Measurements from ENCODE around the gene ERC2. TPM values are rescaled to one million over a fixed set of nuclear protein-coding genes. Genes with fewer than 3 reads are reported as not detected.

Gene ERC2
- total and polyA plus RNA-seq, 8 donors, result 1.2 to 4.8 (median 2.3) TPM

GRCh38 chr3:56288258-56288657 lies 180.0 kb downstream of the ERC2 start:
- 83 to 90% methylated on average over 4 of the region's 4 CpGs for WGBS, 2 donors
- Histone ChIP-seq H3K4me1 (no peaks in the 10 kb centered on the region), H3K27ac (no peak overlapping the region), H3K27me3 (no peaks in the 10 kb centered on the region), H3K36me3 (no peaks in the 10 kb centered on the region), H3K4me3 (no peak overlapping the region), H3K9me3 (no peaks in the 10 kb centered on the region)
- intact Hi-C loops (cut with DNase I), result no loop called here
- DNase-seq, result no peak
- FAIRE-seq, result no peak
- TF ChIP-seq, protein P1, sequence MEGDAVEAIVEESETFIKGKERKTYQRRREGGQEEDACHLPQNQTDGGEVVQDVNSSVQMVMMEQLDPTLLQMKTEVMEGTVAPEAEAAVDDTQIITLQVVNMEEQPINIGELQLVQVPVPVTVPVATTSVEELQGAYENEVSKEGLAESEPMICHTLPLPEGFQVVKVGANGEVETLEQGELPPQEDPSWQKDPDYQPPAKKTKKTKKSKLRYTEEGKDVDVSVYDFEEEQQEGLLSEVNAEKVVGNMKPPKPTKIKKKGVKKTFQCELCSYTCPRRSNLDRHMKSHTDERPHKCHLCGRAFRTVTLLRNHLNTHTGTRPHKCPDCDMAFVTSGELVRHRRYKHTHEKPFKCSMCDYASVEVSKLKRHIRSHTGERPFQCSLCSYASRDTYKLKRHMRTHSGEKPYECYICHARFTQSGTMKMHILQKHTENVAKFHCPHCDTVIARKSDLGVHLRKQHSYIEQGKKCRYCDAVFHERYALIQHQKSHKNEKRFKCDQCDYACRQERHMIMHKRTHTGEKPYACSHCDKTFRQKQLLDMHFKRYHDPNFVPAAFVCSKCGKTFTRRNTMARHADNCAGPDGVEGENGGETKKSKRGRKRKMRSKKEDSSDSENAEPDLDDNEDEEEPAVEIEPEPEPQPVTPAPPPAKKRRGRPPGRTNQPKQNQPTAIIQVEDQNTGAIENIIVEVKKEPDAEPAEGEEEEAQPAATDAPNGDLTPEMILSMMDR (IDR thresholded peaks at IDR 0.05), result no peak
- ATAC-seq, result no peak

- DNase-seq (no peak), ATAC-seq (no peak), FAIRE-seq (no peak)
- Histone ChIP-seq H3K9me3 (no peaks in the 10 kb centered on the region), H3K27ac (no peak overlapping the region), H3K4me3 (no peak overlapping the region), H3K27me3 (no peaks in the 10 kb centered on the region), H3K36me3 (no peaks in the 10 kb centered on the region), H3K4me1 (no peaks in the 10 kb centered on the region)
- TF ChIP-seq, protein P1 (IDR thresholded peaks at IDR 0.05), result no peak
- intact Hi-C loops (cut with DNase I), result no loop called here
These were observed 185.9 kb downstream of the ERC2 start for GRCh38 chr3:56282341-56282740.

DNA sequence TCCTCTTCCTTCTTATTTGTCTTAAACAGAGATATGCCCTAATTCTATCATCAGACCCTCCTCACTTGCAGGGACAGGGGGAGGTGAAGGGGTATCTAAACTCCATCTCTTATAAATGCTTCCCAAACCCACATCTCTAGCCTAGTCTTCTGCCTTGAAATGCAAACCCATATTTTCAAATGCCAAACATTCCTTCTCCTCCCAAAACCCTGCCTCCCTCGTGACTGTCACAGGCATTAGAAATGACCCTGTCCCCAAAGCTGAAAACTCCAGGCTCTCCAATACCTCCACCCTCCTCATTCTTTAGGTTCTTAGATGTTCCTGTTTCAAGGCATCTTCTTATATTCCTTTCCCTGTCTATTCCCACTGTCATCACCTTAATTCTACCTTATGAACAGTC lies 191.0 kb downstream of the ERC2 start:
- ATAC-seq (no peak), FAIRE-seq (no peak), DNase-seq (no peak)
- intact Hi-C loops (cut with DNase I), result no loop called here
- WGBS, 2 donors, result 71 to 100% methylated on average over 1 of the region's 1 CpG
- Histone ChIP-seq H3K4me3 (no peak overlapping the region), H3K27ac (no peak overlapping the region), H3K9me3 (no peaks in the 10 kb centered on the region), H3K27me3 (no peaks in the 10 kb centered on the region), H3K4me1 (no peaks in the 10 kb centered on the region), H3K36me3 (no peaks in the 10 kb centered on the region)
- TF ChIP-seq, protein P1 (IDR thresholded peaks at IDR 0.05), result no peak

- FAIRE-seq (no peak), DNase-seq (no peak), ATAC-seq (no peak)
- H3K4me1 ChIP-seq, result no peaks in the 10 kb centered on the region
- H3K27ac ChIP-seq, result no peak overlapping the region
- intact Hi-C loops (cut with DNase I), result no loop called here
- H3K27me3 ChIP-seq, result no peaks in the 10 kb centered on the region
- H3K36me3 ChIP-seq, result no peaks in the 10 kb centered on the region
- no peaks in the 10 kb centered on the region for H3K9me3 ChIP-seq
- WGBS, 2 donors, result 90 to 97% methylated on average over 2 of the region's 2 CpGs
- TF ChIP-seq, protein P1 (IDR thresholded peaks at IDR 0.05), result no peak
- H3K4me3 ChIP-seq, result no peak overlapping the region
These were observed 193.1 kb downstream of the ERC2 start for GRCh38 chr3:56275120-56275519.

- FAIRE-seq, result no peak
- no peak for DNase-seq
These were observed 198.3 kb downstream of the ERC2 start for GRCh38 chr3:56269755-56270535.

More at GRCh38 chr3:56269755-56270535, 198.3 kb downstream of the ERC2 start:
- no peaks in the 10 kb centered on the region for H3K27me3 ChIP-seq
- H3K4me3 ChIP-seq, result no peak overlapping the region
- TF ChIP-seq, protein P1 (IDR thresholded peaks at IDR 0.05), result no peak
- no peak overlapping the region for H3K27ac ChIP-seq
- H3K36me3 ChIP-seq, result no peaks in the 10 kb centered on the region
- no peaks in the 10 kb centered on the region for H3K9me3 ChIP-seq
- ATAC-seq, result no peak
- no peaks in the 10 kb centered on the region for H3K4me1 ChIP-seq
- WGBS, 2 donors, result 57 to 59% methylated on average over 4 of the region's 4 CpGs
- intact Hi-C loops (cut with DNase I), result no loop called here
